Keratinocyte (primary cell): ENCODE measurements around the gene ITGA7. TPM values are rescaled to one million over a fixed set of nuclear protein-coding genes. Genes with fewer than 3 reads are reported as not detected.

Experiments used
- DNase-seq: peaks from one replicate; pipeline ENCODE4 v3.0.0-alpha.2; 2011; ENCODE audit warnings: low read depth, missing footprints, low spot score
- FAIRE-seq: peaks from 2 replicates; lab custom pipeline; 2011; peaks lifted over from hg19 to GRCh38; lab: Jason Lieb, UNC
- H2AFZ ChIP-seq: 2 replicates; pipeline ENCODE4 v1.6.0; 2012; ENCODE audit warnings: low read length, control low read depth, inconsistent platforms; ENCODE audit not compliant: control insufficient read depth
- H3K27ac ChIP-seq: 2 replicates; pipeline ENCODE4 v1.5.1; 2011; ENCODE audit warnings: low read length; ENCODE audit not compliant: control insufficient read depth, insufficient read depth
- H3K27me3 ChIP-seq: 3 replicates; pipeline ENCODE4 v1.6.0; 2011; ENCODE audit warnings: low read length; ENCODE audit not compliant: control insufficient read depth, insufficient read depth; ENCODE audit errors: extremely low read depth
- H3K36me3 ChIP-seq, 2 experiments: 2 replicates in 1 of 2; 3 replicates in 1 of 2; pipeline ENCODE4 v1.5.1; 2011; ENCODE audit warnings: low read length in 2 of 2, mild to moderate bottlenecking in 1 of 2; ENCODE audit not compliant: control insufficient read depth in 2 of 2, insufficient read depth in 2 of 2; ENCODE audit errors: extremely low read depth in 1 of 2
- H3K4me1 ChIP-seq: 3 replicates; pipeline ENCODE4 v1.5.1; 2011; ENCODE audit warnings: low read length; ENCODE audit not compliant: control insufficient read depth, insufficient read depth; ENCODE audit errors: extremely low read depth
- H3K4me2 ChIP-seq: 3 replicates; pipeline ENCODE4 v1.6.0; 2011; ENCODE audit warnings: low read depth, low read length; ENCODE audit not compliant: control insufficient read depth, insufficient read depth; ENCODE audit errors: extremely low read depth
- H3K4me3 ChIP-seq, 3 experiments: fragments of 200-600 bp in 1 of 3; sonication (generic) in 1 of 3; 2 replicates in 2 of 3; 3 replicates in 1 of 3; pipeline ENCODE4 v1.5.1; 2011 to 2016; ENCODE audit warnings: low read length in 3 of 3, mild to moderate bottlenecking in 3 of 3, control low read depth in 2 of 3, inconsistent platforms in 1 of 3, low read depth in 1 of 3, mixed read lengths in 1 of 3, mixed run types in 1 of 3, moderate library complexity in 1 of 3; ENCODE audit not compliant: control insufficient read depth in 2 of 3, insufficient read depth in 2 of 3; ENCODE audit errors: extremely low read depth in 1 of 3
- H3K79me2 ChIP-seq: 2 replicates; pipeline ENCODE4 v1.6.0; 2012; ENCODE audit warnings: low read length; ENCODE audit not compliant: control insufficient read depth, insufficient read depth
- H3K9ac ChIP-seq: 3 replicates; pipeline ENCODE4 v1.6.0; 2011; ENCODE audit warnings: low read length; ENCODE audit not compliant: control insufficient read depth, insufficient read depth; ENCODE audit errors: extremely low read depth
- H3K9me1 ChIP-seq: 3 replicates; pipeline ENCODE4 v1.6.0; 2011; ENCODE audit warnings: low read length; ENCODE audit not compliant: control insufficient read depth, insufficient read depth; ENCODE audit errors: extremely low read depth
- H3K9me3 ChIP-seq: 2 replicates; pipeline ENCODE4 v1.5.1; 2012; ENCODE audit warnings: low read depth, low read length; ENCODE audit not compliant: control insufficient read depth
- H4K20me1 ChIP-seq: 3 replicates; pipeline ENCODE4 v1.6.0; 2011; ENCODE audit warnings: low read length; ENCODE audit not compliant: control insufficient read depth, insufficient read depth; ENCODE audit errors: extremely low read depth
- EZH2 ChIP-seq: IDR thresholded peaks from one replicate; pipeline ENCODE4 v1.6.1; 2012; ENCODE audit warnings: inconsistent platforms, mild to moderate bottlenecking, low read length, moderate library complexity
- dilution Hi-C: fragments of 300-500 bp; cut with MboI; formaldehyde crosslinking; loops from one replicate; pipeline ENCODE4 v1.7.0; 2020; ENCODE audit warnings: low sequenced_read_pairs; ENCODE audit not compliant: extremely low pct_ligation_motif_present
- polyA plus RNA-seq, 5 experiments: library from polyadenylated mRNA; depleted of rRNA in 3 of 5; stranded (reverse) in 3 of 5; stranded (forward) in 1 of 5; unstranded in 1 of 5; fragments of >200 nt; gene quantifications; 1 replicate in 1 of 5; 2 replicates in 3 of 5; 3 replicates in 1 of 5; pipeline versions ENCODE4 v1.2.1 to v1.2.3, GENCODE V29; 2011 to 2012; ENCODE audit warnings: missing spikeins in 2 of 5, low read depth in 1 of 5, low replicate concordance in 1 of 5
- TF ChIP-seq, protein P1 (sequence below), 3 experiments: IDR thresholded peaks in 1 of 3; conservative IDR thresholded peaks in 1 of 3; optimal IDR thresholded peaks in 1 of 3; 2 replicates in 2 of 3; 3 replicates in 1 of 3; pipeline versions ENCODE3 to v1.5.1; 2011; ENCODE audit warnings: low read length in 3 of 3, mild to moderate bottlenecking in 3 of 3, moderate library complexity in 2 of 3, control low read depth in 1 of 3, inconsistent platforms in 1 of 3; ENCODE audit not compliant: insufficient read depth in 2 of 3; ENCODE audit errors: extremely low read depth in 1 of 3

ITGA7 gene
- polyA plus RNA-seq, 1 donor (not counting 4 experiments of a cell fraction or from before 2014, with no cell fraction given), result 0.04 TPM

DNA sequence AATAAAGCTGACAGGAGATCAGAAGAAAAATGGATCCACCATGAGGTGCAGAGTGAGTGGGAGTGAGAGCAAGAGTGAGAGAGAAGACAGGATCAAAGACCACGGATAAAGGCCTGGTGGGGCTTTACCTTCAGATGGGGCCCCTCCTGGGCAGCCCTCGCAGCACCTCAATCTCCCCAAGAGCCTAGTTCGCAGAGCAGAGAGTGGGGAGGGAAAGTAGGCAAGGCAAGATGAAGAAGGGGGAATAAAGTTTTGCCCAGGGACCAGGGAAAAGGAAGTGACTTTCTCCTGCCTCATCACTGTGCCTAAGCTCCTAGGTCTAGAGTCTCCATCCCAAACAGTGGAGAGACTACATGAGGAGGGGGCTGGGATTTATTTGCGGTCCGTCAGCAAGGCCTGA, 60.7 kb downstream of the ITGA7 start:
- TF ChIP-seq, protein P1, sequence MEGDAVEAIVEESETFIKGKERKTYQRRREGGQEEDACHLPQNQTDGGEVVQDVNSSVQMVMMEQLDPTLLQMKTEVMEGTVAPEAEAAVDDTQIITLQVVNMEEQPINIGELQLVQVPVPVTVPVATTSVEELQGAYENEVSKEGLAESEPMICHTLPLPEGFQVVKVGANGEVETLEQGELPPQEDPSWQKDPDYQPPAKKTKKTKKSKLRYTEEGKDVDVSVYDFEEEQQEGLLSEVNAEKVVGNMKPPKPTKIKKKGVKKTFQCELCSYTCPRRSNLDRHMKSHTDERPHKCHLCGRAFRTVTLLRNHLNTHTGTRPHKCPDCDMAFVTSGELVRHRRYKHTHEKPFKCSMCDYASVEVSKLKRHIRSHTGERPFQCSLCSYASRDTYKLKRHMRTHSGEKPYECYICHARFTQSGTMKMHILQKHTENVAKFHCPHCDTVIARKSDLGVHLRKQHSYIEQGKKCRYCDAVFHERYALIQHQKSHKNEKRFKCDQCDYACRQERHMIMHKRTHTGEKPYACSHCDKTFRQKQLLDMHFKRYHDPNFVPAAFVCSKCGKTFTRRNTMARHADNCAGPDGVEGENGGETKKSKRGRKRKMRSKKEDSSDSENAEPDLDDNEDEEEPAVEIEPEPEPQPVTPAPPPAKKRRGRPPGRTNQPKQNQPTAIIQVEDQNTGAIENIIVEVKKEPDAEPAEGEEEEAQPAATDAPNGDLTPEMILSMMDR (optimal IDR thresholded peaks at IDR 0.05 in 1 of 3, IDR thresholded peaks at IDR 0.05 in 1 of 3, conservative IDR thresholded peaks at IDR 0.05 in 1 of 3; ENCODE audit: extremely low read depth in 1 of 3, insufficient read depth in 2 of 3, low read length in 3 of 3), result no peak
- no peak for TF ChIP-seq EZH2
- H3K4me2 ChIP-seq, result no peak overlapping the region
- no peak for FAIRE-seq
- no peak overlapping the region for H3K9ac ChIP-seq
- no peaks in the 10 kb centered on the region for H3K79me2 ChIP-seq
- no peaks in the 10 kb centered on the region for H3K9me3 ChIP-seq
- no peaks in the 10 kb centered on the region for H3K27me3 ChIP-seq
- no peak overlapping the region for H3K4me3 ChIP-seq
- dilution Hi-C loops, result no loop called here
- H2AFZ ChIP-seq, result no peak overlapping the region
- H4K20me1 ChIP-seq, result no peaks in the 10 kb centered on the region
- H3K4me1 ChIP-seq, result no peaks in the 10 kb centered on the region
- H3K27ac ChIP-seq, result no peak overlapping the region
- no peaks in the 10 kb centered on the region for H3K36me3 ChIP-seq
- DNase-seq, result no peak
- H3K9me1 ChIP-seq, result no peaks in the 10 kb centered on the region

GRCh38 chr12:55644591-55644990, 63.1 kb downstream of the ITGA7 start:
- Histone ChIP-seq H3K9me3 (no peaks in the 10 kb centered on the region), H3K9ac (no peak overlapping the region), H4K20me1 (no peaks in the 10 kb centered on the region), H3K4me1 (no peaks in the 10 kb centered on the region), H3K4me2 (no peak overlapping the region), H3K9me1 (no peaks in the 10 kb centered on the region), H3K4me3 (no peak overlapping the region), H3K79me2 (no peaks in the 10 kb centered on the region), H3K27ac (no peak overlapping the region), H3K36me3 (no peaks in the 10 kb centered on the region), H2AFZ (no peak overlapping the region), H3K27me3 (peaks cover 6% of the 10 kb centered on the region)
- no peak for FAIRE-seq
- DNase-seq, result no peak
- TF ChIP-seq, protein P1 (optimal IDR thresholded peaks at IDR 0.05 in 1 of 3, IDR thresholded peaks at IDR 0.05 in 1 of 3, conservative IDR thresholded peaks at IDR 0.05 in 1 of 3; ENCODE audit: extremely low read depth in 1 of 3, insufficient read depth in 2 of 3, low read length in 3 of 3), result no peak
- no peak for TF ChIP-seq EZH2
- dilution Hi-C loops, result no loop called here
